ENCODE results near the gene CHCHD10. TPM values are rescaled to one million over a fixed set of nuclear protein-coding genes. Genes with fewer than 3 reads are reported as not detected.

The CHCHD10 gene
- total and polyA plus RNA-seq, 2 of the 8 experiments (the other 6 are each of a cell fraction or from before 2014, with no cell fraction given): 58.3 to 94.5 TPM

DNA sequence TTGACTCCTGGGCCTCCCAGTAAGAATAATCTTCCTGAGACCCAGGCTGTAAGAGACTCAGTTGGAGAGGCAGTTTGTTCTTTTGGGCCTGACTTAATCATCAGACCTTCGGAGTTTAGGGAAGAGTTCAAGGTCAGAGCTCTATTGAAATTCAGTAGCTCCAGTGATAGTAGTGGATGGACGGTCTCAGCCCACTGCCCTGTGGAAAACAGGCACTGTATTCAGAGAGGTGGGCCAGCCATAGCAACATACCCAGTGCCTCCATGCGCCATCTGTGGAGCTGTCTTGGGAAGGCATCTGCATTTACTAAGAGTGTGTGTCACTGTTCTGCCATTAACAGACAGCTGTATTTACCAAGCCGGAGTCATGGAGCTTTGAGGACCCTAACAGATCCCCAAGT lies 21.9 kb upstream of the CHCHD10 start (continued):
- no peak for TF ChIP-seq EZH2 (IDR thresholded peaks at IDR 0.05; ENCODE audit: low read depth, low read length, severe bottlenecking)
- no peak for TF ChIP-seq EGR1 (IDR thresholded peaks at IDR 0.05; ENCODE audit: borderline replicate concordance, low read depth, low read length)
- no peak for TF ChIP-seq BACH1 (IDR thresholded peaks at IDR 0.05; ENCODE audit: low read length)
